NCI-H774 (cell line): Measurements from ENCODE around the gene OVCH1.
"Not testable (repeated sequence)": the region's sequence is repeated elsewhere in the genome, so short reads cannot be mapped to it uniquely, and the experiment has no call there.

Experiments used
- DNase-seq: peaks from one replicate; lab custom pipeline; 2025; lab: John Stamatoyannopoulos, UW

The OVCH1 gene

DNA sequence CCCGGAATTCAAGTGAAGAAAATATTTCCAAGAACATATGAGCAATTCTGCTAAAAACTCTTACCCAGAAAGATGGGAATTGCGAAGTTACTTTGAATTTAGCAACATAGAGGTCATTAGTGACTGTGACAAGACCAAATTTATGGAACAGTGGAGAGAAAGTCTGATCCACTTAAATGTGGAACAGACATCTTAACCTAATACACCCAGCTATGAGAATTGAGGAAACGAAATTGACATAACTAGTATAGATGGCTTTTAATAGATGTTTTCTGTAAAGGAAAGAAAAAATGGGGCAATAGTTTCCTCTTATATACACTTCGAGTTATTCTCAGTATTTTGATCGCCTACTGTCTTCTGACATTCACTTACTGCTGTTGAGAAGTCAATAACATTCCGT, 4.6 kb downstream of the OVCH1 start:
- no peak for DNase-seq

DNA sequence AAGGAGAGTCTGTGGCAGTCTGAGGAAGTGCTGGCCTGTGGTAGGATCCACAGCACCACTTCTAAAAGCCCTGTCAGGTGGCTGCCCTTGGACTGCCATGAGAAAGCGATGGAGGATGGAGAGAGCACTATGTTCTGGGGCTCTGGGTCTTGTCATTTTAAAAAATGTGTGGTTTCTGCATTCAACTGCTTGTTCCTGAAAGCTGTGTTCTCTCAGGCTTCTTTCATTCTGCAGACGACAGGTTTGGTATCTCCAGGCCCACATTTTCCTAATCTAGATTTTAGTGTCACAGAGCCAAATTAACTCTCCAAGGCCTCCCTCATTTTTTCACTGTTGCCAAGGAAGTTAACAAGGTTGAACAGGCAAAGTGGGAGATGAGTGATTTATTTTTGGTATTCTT, 10.5 kb downstream of the OVCH1 start:
- no peak for DNase-seq

DNA sequence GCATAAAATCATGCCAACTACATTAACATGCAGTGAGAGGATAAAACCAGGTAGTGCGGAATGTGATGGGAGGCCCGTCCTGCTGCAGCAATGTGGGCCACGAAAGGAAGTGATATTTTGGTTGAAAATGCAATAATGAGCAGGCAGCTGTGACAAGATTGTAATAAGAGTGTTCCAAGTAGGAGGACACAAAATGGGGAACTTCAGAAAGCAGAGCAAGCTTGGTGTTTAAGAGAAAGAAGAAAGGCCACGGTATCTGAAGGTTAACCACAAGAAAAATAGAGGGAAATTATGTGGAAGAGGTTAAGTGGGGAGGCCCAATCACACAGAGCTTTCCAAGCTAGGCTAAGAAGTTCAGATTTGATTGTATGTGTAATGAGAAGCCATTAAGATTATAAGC, 34.3 kb downstream of the OVCH1 start:
- DNase-seq, result no peak

DNA sequence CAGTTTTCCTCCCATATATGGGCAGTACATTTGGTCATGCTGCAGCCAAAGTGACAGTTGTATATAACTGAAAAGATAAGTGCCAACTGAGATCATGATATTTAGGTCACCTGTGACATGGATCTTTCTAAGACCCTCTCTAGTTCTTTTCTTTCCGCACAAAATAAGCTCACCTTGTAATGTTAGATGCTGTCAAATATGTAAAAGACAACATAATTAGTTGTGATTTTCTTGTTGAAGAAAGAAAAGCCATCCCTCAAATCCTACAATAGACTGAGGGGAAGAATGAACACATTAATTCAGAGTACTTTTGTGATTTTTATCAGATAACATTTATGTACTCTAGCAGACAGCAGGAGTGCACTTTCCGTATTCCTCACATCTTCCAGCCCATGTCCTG, 37.4 kb downstream of the OVCH1 start:
- no peak for DNase-seq

DNA sequence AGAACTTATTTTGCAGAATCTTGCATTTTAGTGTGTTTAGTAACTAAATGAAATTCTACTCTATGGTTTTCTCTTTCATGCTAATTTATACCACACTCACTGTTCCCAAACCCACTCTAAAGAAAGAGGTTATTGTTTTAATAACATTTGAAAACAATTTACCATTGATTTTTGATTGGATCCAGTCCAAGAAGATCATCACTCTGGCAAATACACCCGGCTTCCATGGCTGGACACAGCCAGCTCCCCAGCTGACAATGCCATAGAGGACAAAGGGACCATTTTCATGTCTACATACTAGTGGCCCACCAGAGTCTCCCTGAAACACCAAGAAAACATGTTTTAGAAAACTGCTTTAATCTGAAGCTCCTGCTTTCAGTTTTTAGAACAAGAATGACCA, 42.4 kb downstream of the OVCH1 start:
- no peak for DNase-seq

DNA sequence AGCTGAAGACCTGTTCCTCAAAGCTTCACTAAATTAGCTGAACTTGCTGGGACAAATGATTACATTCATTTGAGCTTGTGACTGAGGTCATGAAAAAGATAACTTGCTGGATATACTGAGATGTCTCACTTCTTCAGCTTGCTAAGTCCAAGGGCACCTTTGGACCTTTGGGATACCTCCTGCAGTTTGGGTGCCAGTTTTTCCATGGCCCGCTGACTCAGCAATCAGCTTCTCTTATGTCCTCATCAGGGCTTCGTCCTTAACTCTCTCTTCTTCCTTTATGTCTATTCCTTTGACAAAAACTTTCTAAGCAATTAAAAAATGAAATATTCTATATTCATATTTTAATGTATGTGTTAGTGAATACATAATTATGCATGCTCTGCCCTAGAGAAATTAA, 45.6 kb downstream of the OVCH1 start:
- no peak for DNase-seq

DNA sequence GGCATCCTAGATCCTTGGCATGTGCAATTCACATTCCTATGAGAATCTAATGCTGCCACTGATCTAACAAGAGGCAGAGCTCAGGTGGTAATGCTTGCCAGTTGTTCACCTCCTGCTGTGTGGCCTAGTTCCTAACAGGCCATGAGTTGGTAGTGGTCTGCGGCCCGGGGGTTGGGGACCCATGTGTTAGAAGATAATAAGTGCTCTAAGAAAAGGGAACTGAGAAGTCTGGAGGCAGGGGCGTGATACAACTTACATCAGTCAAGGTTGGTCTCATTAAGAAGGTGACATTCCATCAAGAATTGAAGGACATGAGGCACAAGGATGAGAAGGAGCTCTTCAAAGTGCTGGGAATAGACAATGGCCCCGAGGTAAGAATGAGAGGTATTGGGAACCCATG, 49.3 kb downstream of the OVCH1 start:
- no peak for DNase-seq

DNA sequence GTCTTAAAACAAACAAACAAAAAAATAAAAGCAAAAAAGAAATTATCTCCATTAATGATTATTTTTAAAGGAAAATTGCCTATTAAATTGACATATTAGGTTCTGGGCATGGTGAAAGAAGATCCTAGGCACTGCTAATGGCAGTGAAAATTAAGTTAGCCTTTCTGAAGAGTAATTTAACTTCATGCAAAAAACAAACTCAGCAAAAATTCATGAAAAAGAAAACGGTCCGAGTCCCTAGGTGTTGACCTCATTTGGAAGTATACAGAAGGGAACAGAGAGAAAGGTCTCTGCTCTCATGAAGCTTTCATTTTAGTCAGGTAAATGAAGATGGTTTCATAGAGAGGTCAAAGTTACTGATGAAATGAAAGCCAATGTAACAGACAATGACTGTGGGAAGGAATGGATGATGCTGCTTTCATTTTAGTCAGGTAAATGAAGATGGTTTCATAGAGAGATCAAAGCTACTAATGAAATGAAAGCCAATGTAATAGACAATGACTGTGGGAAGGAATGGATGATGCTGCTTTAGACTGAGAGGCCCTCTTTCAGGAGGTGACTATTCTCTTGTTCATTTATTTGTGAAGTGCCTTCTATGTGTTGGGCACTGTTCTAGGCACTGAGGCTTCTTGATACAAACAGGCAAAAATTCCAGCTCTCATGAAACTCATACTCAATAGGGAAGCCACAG, 50.1 kb downstream of the OVCH1 start:
- no peak for DNase-seq

DNA sequence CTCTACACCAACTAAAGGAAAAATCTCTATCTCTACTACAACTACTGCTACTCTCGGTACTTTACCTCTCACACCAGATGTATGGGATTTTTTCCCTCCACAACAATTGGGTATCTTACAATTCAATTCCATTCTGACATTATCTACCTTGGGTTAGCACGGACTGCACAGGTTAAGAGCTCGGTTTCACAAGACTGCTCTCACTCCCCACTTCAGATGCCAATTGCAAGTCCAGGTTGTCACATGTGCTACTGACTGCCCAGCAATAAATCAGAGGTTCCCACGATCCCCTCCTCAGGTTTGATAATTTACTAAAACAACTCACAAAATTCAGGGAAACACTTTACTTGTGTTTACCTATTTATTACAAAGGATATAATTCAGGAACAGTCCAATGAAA, 58.0 kb downstream of the OVCH1 start:
- no peak for DNase-seq

DNA sequence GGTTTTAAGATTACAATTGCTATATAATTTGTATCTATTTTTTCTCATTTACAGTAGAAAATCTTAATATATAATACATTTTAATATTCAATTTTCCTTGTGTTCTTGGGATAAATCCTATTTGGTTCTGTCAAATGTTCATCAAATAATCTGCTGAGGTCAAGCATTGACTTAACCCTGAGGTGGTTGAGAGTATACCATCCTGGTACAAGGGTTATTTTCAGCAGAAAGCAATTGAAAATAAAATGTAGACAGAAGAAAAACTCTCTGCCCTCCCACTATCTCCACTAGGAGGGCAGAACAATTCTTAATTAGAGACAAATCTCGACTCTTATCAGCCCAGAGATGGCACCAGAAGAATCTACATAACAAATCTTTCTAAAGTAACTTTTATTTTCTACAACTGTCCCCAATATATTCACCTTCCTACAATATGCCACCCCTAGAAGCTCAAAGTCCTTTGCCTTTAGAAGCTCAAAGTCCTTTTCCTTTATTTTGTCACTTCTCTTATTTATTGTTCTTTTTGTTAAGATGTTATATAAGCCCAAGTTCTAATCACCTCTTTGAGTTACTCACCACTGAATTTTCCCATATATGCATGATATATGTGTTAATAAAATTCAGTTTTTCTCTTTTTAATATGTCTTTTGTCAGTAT, 58.6 kb downstream of the OVCH1 start:
- DNase-seq, result no peak

DNA sequence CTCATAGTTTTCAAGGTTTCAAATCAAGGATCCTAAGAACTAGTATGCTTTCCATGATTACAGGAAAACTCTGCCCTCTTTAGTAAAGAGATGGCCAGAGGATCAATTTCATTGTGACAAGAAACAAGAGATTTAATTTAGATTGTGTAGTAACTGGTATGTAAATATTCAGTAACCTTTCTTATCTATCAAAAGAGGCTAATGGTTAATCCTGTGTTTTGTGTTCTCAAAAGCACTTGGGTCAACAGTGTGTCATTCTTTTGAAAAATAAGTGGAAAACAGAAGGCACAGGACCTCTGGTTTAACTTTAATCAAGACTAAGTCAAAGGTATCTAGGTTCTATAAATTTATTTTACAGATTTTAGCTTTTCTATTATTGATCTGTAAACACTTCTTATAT, 59.9 kb downstream of the OVCH1 start:
- no peak for DNase-seq

DNA sequence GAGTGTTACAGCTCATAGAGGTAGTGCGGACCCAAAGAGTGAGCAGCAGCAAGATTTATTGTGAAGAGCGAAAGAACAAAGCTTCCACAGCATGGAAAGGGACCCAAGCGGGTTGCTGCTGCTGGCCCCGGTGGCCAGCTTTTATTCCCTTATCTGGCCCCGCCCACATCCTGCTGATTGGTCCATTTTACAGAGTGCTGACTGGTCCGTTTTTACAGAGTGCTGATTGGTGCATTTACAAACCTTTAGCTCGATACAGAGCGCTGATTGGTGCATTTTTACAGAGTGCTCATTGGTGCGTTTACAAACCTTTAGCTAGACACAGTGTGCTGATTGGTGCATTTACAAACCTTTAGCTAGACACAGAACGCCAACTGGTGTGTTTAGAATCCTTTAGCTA, 60.7 kb downstream of the OVCH1 start:
- DNase-seq, result not testable (repeated sequence)

DNA sequence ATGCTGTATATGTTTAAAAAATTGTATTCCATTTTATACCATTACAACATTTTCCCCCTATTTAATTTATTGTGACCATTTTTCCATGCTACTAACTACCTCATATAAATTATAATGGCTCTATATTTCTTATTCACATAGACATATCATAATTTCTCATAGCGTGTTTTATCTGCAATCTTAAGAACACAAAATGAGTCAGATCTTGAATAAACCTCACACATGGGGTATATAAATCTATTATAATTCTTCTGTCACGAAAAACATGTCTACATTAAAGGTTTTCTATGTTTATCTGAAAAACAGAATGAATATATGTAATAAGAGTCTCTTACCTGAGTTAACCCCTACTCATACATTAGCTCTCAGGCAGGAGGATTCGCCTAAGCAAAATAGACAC, 66.0 kb downstream of the OVCH1 start:
- no peak for DNase-seq

DNA sequence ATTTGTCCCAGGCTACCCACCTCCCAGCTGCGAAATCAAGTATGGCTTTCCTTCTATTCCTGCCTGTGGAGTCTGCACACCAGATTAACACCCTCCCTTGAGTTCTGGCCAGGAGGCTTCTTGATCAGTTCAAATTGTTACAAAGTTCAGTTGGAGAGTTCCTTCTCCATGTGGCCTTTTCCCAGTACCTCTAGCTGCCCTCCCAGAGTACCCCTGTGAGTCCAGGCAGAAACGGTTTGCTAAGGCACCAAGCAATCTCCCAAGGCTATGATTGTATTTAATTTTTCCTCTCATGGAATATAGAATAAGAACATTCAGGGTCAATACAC, 66.8 kb downstream of the OVCH1 start:
- DNase-seq, result no peak

DNA sequence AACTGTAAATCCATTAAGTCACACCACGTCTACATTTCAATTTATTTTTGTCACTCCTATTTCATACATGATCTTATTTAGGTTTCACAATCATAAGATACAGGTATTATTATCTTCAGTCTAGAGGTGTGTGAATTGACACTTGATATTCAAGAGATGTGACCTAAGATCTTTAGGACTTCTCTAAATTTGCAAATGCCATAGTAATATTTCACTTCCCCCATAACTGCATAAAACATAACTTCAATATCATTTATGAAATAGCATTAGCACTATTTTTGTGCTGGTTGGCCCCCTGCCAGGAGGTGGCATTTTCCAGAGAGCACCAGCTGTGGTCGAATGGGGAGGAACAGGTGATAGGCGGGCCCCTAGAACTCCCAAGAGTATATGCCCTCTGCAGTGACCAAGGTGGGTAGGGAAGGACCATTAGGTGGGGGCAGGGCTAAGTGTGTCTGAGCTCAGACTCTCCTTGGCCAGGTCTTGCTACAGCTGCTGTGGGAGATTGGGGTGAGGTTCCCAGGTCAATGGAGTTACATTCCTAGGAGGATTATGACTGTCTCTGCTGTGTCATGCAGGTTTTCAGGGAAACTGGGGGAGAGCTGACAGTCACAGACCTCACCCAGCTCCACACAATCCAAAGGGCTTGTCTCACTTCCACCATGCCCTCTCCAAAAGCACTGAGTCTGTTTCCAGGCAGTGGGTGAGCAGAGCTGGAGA, 67.3 kb downstream of the OVCH1 start:
- DNase-seq, result no peak

DNA sequence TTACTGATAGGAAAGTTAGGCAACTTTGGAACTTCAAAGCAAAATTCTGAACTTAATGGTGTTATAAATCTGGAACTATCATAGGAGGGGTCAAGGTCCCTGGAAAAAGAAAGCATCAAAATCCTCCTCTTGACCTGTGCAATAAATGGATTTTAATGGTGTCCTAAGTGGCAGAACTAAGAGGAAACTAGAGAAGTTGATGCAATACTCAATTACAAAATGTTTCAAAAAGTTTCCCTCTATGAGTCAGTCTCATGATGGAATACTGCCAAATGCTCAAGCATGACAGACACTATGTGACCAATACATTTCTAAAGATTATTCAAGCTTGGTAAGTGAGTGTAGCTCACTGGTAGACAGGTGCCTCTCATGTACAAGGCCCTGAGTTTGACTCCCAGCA, 68.9 kb downstream of the OVCH1 start:
- no peak for DNase-seq

DNA sequence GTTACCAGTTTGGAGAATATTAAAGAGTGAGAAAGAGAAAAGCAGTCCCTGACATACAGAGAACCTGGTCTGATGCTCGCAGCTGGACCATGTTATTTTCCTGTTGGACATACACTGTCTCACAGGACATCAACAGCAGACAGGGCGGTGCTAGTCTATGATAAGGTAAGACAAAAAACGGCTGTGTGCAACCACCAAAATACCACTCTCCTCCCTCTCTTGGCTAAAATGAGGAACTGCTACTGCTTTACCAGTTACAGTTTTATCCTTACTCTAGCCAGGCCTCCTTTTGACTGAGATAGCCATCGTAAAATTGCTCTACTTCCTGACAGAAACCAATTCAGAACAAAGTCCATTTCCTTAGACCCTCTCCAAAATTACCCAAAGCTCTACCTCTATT, 69.5 kb downstream of the OVCH1 start:
- no peak for DNase-seq

DNA sequence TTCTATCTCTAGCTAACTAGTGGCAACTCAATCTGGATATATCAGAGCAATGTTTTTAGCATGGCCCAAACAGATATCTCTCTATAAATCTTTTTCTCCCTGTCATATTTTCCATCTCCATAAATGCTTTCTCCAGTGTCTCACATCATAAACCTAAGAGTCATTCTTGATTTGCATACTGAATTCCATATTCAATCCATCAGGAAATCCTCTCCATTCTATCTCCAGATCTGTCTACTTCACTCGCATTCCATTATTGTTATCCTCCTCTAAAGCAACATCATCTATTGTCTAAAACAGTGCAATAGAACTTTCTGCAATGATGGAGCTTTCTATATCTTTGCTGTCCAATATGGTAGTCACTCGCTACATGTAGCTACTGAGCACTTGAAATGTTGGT, 71.0 kb downstream of the OVCH1 start:
- DNase-seq, result no peak

DNA sequence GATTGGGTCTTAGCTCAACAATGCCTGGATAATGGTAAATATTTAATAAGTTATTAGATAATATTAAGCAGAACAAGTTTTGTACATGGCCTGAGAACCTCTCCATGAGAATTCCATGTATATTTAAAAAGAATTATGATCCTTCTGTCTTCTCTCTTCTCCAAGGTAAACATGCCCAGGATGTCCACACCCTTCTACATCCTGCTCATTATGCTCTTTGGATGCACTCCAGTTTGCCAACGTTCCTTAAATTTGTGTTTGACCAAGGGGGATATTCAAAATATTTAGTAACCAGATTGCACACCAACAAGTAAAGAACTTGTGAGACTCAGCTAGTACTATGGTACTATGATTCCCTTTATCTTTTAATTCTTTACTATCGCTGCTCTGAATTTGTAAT, 71.8 kb downstream of the OVCH1 start:
- DNase-seq, result no peak

DNA sequence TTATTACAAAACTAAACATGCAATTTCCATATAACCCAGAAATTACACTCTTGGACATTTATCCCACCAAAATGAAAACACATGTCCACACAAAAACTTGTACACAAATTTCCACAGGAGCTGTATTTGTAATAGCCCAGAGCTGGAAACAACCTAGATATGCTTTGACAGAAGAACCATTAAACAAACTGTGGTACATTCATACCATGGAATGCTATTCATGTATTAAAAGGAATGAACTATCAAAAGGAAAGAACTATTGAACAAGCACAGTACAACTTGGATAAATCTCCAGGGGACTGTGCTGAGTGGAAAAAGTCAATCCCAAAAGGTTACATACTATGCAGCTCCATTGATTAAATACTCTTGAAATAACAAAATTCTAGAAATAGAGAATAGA, 80.7 kb downstream of the OVCH1 start:
- DNase-seq, result no peak

DNA sequence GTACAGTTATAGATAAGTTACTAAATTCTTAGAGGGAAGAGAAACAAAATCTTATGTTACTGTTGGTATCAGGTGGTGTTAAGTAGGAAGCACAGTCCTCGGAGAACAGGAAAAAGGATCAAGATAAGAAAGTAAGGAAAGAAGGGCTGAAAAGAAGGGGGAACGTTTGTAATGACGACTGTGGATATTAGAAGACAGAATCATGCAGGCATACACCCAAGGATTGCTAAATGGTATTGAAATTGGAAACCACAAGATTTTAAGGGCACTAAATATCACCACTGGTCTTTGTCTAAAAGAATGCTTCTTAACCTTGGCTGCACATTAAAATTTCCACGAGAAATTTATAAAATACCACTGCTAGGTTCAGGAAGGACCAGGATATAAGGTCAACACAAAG, 82.4 kb downstream of the OVCH1 start:
- DNase-seq, result no peak

DNA sequence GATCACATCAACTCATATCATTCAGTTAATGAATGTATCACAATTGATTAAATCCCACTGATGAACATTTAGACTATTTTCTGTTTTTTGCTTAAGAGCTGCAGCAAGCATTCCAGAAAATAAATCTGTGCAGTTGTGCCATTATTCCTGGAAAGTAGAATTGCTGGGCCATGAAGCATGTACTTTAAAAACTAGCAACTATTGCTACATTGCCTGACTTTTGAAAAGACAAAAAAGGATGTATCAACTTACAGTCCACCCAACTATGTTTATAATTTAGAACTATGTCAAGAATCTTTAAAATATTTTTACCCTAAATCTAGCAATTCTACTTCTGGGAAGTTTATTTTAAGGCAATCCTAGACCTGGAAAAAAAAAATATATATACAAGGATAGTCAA, 83.1 kb downstream of the OVCH1 start:
- no peak for DNase-seq

DNA sequence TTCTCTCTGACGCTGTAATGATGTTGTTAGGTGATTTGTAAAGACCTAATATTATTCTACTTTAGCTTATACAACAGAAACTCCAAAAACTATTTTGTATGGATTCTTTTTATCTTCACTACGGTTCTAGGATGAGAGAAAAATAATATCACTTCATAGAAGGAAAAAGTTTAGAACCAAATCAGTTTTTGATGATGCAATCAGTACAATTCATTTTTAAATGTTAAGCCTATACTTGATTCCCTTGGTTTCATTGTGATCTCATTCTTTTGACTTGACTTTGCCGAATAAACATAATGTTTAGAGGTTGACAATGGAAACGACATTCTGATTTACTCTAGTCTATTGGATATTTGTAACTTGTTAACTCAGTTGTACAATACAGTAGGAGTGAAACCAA, 91.9 kb downstream of the OVCH1 start:
- DNase-seq, result no peak

DNA sequence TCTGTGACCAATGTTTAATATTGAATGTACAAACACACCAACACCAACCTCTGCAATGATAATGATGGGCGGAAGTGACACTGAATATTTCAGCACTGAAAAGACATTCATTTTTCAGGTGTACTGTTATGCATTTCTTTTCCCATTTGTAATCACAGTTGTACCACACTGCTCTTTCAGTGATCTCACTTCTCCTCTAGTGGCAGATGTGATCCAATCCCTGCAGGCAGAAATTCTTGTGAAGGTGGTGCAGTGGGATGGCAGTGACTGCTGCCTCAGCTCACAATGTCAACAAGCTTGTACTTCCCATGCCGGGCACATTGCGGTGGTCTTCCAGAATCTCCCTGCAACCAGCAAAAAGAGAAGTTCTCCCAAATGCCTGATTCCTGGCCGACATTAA, 93.5 kb downstream of the OVCH1 start:
- DNase-seq, result no peak
